K562 (cell line): ENCODE results near the gene EBI3. TPM values are rescaled to one million over a fixed set of nuclear protein-coding genes. Genes with fewer than 3 reads are reported as not detected.

Experiments
- BHLHE40 ChIP-seq: IDR thresholded peaks from 2 replicates; pipeline ENCODE4 v1.6.1; 2011; ENCODE audit warnings: low read length, improper control_type of control experiment
- BRF1 ChIP-seq: IDR thresholded peaks from 3 replicates; pipeline ENCODE4 v1.6.1; 2011; ENCODE audit warnings: borderline replicate concordance, mild to moderate bottlenecking; ENCODE audit not compliant: insufficient read length; ENCODE audit errors: extremely low read depth
- CBX3 ChIP-seq, 2 experiments: IDR thresholded peaks; 1 replicate in 1 of 2; 2 replicates in 1 of 2; pipeline ENCODE4 v1.6.1; 2012; ENCODE audit warnings: inconsistent platforms in 2 of 2, low read length in 2 of 2, borderline replicate concordance in 1 of 2, control low read depth in 1 of 2
- ELF4 ChIP-seq: fragments of 450-650 bp; formaldehyde crosslinking; IDR thresholded peaks from 2 replicates; pipeline ENCODE4 v1.4.0; 2022; ENCODE audit warnings: missing genetic modification characterization
- FIP1L1 ChIP-seq: fragments of 200-400 bp; formaldehyde crosslinking; IDR thresholded peaks from 2 replicates; pipeline ENCODE4 v1.6.1; 2018; ENCODE audit warnings: mild to moderate bottlenecking, low read depth, low read length; ENCODE audit not compliant: poor library complexity, severe bottlenecking
- FOS ChIP-seq: IDR thresholded peaks from 3 replicates; pipeline ENCODE4 v1.6.1; 2011; ENCODE audit not compliant: insufficient read length; ENCODE audit errors: extremely low read depth
- GATAD2A ChIP-seq: fragments of 450-650 bp; IDR thresholded peaks from 2 replicates; pipeline ENCODE4 v1.6.1; 2017
- HDAC1 ChIP-seq, 2 experiments: fragments of 450-650 bp; IDR thresholded peaks; 2 replicates each; pipeline ENCODE4 v1.6.1; 2016 to 2017; ENCODE audit warnings: inconsistent platforms in 1 of 2, mild to moderate bottlenecking in 1 of 2, moderate library complexity in 1 of 2
- HMG20A ChIP-seq: fragments of 450-650 bp; formaldehyde crosslinking; conservative IDR thresholded peaks from 2 replicates; pipeline ENCODE4 v1.4.0; 2020; ENCODE audit warnings: mild to moderate bottlenecking, mixed read lengths
- HMGN3 ChIP-seq: IDR thresholded peaks from 2 replicates; pipeline ENCODE4 v1.6.1; 2011; ENCODE audit warnings: borderline replicate concordance, low read depth, mild to moderate bottlenecking, mixed read lengths, low read length; ENCODE audit not compliant: insufficient read length; ENCODE audit errors: extremely low read depth
- HNRNPUL1 ChIP-seq: fragments of 200-400 bp; formaldehyde crosslinking; IDR thresholded peaks from 2 replicates; pipeline ENCODE4 v1.6.1; 2017; ENCODE audit warnings: low read length
- SNRNP70 ChIP-seq: fragments of 200-400 bp; formaldehyde crosslinking; optimal IDR thresholded peaks from 2 replicates; pipeline ENCODE3; 2017; ENCODE audit warnings: low read depth, low read length
- ZFP36 ChIP-seq: fragments of 150-350 bp; IDR thresholded peaks from 2 replicates; pipeline ENCODE4 v1.6.1; 2018; ENCODE audit warnings: low read length, low read depth; ENCODE audit not compliant: partially characterized antibody
- polyA plus RNA-seq, 8 experiments: library from polyadenylated mRNA; depleted of rRNA in 4 of 8; stranded (reverse) in 5 of 8; unstranded in 3 of 8; fragments of >200 nt; fragmentation: Nextera tagmentation in 2 of 8; fragmentation: Illumina TruSeq in 1 of 8; extraction: Ambion mirVana in 2 of 8; extraction: Trizol in 1 of 8; gene quantifications; 2 replicates each; pipeline versions ENCODE4 v1.2.1 to v1.2.3, GENCODE V29; 2011 to 2014; ENCODE audit warnings: inconsistent platforms in 1 of 8, missing spikeins in 1 of 8
- total RNA-seq, 7 experiments: library from RNA; depleted of rRNA in 6 of 7; stranded (reverse); fragments of >200 nt in 6 of 7; fragmentation: Illumina TruSeq in 2 of 7; extraction: Trizol in 2 of 7; gene quantifications; 2 replicates each; pipeline versions ENCODE4 v1.2.1 to v1.2.3, GENCODE V29; 2011 to 2021; ENCODE audit warnings: low replicate concordance in 1 of 7
- TF ChIP-seq, protein P1 (sequence below): sonication (generic); formaldehyde crosslinking; IDR thresholded peaks from 2 replicates; pipeline ENCODE4 v1.8.1; 2023; ENCODE audit warnings: mild to moderate bottlenecking, missing genetic modification reagents
- TF ChIP-seq, protein P2 (sequence below): fragments of 450-650 bp; IDR thresholded peaks from 2 replicates; pipeline ENCODE4 v1.6.1; 2016; ENCODE audit warnings: borderline replicate concordance
- TF ChIP-seq, protein P3 (sequence below): fragments of 250-450 bp; sonication (Bioruptor Pico); IDR thresholded peaks from 2 replicates; pipeline ENCODE4 v1.5.0; 2020; ENCODE audit warnings: mild to moderate bottlenecking, borderline replicate concordance
- TF ChIP-seq, protein P4 (sequence below): fragments of 450-650 bp; formaldehyde crosslinking; IDR thresholded peaks from 2 replicates; pipeline ENCODE4 v1.4.0; 2020; ENCODE audit warnings: mild to moderate bottlenecking, moderate library complexity
- TF ChIP-seq, protein P5 (sequence below): sonication (generic); formaldehyde crosslinking; IDR thresholded peaks from 2 replicates; pipeline ENCODE4 v1.8.0; 2022; ENCODE audit warnings: mild to moderate bottlenecking, missing genetic modification reagents
- TF ChIP-seq, protein P6 (sequence below): IDR thresholded peaks from 2 replicates; pipeline ENCODE4 v1.6.1; 2016; ENCODE audit warnings: missing genetic modification characterization, missing compliant biosample characterization

EBI3 gene
- total and polyA plus RNA-seq, 9 of the 15 experiments (the other 6 are each of a cell fraction or from before 2014, with no cell fraction given), result 0.08 to 0.35 (median 0.22) TPM; not detected in 6

DNA sequence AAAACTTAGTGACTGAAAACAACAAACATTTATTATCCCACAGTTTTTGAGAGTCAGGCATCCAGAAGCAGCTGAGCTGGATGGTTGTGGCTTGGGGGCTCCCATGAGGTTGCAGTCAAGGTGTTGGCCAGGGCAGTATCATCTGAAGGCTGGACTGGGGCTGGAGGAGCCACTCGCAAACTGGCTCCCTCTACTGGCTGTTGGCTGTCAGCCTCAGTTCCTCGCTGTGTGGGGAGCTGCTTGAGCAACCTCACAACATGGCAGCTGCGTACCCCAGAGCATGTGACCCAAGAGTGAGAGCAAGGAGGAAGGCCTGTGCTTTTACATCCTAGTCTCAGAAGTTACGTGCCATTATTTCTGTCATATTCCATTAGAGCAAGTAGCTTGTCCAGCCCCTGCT, 27.2 kb downstream of the EBI3 start (continued):
- TF ChIP-seq, protein P1, sequence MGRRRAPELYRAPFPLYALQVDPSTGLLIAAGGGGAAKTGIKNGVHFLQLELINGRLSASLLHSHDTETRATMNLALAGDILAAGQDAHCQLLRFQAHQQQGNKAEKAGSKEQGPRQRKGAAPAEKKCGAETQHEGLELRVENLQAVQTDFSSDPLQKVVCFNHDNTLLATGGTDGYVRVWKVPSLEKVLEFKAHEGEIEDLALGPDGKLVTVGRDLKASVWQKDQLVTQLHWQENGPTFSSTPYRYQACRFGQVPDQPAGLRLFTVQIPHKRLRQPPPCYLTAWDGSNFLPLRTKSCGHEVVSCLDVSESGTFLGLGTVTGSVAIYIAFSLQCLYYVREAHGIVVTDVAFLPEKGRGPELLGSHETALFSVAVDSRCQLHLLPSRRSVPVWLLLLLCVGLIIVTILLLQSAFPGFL (CRISPR knock-in tag), result no peak
- TF ChIP-seq, protein P2, sequence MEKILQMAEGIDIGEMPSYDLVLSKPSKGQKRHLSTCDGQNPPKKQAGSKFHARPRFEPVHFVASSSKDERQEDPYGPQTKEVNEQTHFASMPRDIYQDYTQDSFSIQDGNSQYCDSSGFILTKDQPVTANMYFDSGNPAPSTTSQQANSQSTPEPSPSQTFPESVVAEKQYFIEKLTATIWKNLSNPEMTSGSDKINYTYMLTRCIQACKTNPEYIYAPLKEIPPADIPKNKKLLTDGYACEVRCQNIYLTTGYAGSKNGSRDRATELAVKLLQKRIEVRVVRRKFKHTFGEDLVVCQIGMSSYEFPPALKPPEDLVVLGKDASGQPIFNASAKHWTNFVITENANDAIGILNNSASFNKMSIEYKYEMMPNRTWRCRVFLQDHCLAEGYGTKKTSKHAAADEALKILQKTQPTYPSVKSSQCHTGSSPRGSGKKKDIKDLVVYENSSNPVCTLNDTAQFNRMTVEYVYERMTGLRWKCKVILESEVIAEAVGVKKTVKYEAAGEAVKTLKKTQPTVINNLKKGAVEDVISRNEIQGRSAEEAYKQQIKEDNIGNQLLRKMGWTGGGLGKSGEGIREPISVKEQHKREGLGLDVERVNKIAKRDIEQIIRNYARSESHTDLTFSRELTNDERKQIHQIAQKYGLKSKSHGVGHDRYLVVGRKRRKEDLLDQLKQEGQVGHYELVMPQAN, result no peak
- TF ChIP-seq, protein P3, sequence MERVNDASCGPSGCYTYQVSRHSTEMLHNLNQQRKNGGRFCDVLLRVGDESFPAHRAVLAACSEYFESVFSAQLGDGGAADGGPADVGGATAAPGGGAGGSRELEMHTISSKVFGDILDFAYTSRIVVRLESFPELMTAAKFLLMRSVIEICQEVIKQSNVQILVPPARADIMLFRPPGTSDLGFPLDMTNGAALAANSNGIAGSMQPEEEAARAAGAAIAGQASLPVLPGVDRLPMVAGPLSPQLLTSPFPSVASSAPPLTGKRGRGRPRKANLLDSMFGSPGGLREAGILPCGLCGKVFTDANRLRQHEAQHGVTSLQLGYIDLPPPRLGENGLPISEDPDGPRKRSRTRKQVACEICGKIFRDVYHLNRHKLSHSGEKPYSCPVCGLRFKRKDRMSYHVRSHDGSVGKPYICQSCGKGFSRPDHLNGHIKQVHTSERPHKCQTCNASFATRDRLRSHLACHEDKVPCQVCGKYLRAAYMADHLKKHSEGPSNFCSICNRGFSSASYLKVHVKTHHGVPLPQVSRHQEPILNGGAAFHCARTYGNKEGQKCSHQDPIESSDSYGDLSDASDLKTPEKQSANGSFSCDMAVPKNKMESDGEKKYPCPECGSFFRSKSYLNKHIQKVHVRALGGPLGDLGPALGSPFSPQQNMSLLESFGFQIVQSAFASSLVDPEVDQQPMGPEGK (CRISPR knock-in tag), result no peak
- no peak for TF ChIP-seq BHLHE40
- peak in 1 of 2 experiments; percentile 98; a peak in 2 of 3 replicates for TF ChIP-seq CBX3 (IDR thresholded peaks at IDR 0.05; ENCODE audit: borderline replicate concordance in 1 of 2, low read length in 2 of 2)
- TF ChIP-seq, protein P4, sequence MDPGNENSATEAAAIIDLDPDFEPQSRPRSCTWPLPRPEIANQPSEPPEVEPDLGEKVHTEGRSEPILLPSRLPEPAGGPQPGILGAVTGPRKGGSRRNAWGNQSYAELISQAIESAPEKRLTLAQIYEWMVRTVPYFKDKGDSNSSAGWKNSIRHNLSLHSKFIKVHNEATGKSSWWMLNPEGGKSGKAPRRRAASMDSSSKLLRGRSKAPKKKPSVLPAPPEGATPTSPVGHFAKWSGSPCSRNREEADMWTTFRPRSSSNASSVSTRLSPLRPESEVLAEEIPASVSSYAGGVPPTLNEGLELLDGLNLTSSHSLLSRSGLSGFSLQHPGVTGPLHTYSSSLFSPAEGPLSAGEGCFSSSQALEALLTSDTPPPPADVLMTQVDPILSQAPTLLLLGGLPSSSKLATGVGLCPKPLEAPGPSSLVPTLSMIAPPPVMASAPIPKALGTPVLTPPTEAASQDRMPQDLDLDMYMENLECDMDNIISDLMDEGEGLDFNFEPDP (CRISPR knock-in tag), result no peak
- no peak for TF ChIP-seq HMG20A (CRISPR knock-in tag)
- no peak for TF ChIP-seq HMGN3
- no peak for TF ChIP-seq SNRNP70
- TF ChIP-seq, protein P5, sequence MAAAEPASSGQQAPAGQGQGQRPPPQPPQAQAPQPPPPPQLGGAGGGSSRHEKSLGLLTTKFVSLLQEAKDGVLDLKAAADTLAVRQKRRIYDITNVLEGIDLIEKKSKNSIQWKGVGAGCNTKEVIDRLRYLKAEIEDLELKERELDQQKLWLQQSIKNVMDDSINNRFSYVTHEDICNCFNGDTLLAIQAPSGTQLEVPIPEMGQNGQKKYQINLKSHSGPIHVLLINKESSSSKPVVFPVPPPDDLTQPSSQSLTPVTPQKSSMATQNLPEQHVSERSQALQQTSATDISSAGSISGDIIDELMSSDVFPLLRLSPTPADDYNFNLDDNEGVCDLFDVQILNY (CRISPR knock-in tag), result no peak
- TF ChIP-seq ZFP36, result peak; percentile 67
- no peak for TF ChIP-seq FOS
- TF ChIP-seq FIP1L1, result no peak
- no peak for TF ChIP-seq ELF4 (CRISPR knock-in tag)
- TF ChIP-seq, protein P6, sequence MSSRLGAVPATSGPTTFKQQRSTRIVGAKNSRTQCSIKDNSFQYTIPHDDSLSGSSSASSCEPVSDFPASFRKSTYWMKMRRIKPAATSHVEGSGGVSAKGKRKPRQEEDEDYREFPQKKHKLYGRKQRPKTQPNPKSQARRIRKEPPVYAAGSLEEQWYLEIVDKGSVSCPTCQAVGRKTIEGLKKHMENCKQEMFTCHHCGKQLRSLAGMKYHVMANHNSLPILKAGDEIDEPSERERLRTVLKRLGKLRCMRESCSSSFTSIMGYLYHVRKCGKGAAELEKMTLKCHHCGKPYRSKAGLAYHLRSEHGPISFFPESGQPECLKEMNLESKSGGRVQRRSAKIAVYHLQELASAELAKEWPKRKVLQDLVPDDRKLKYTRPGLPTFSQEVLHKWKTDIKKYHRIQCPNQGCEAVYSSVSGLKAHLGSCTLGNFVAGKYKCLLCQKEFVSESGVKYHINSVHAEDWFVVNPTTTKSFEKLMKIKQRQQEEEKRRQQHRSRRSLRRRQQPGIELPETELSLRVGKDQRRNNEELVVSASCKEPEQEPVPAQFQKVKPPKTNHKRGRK (tag), result no peak
- TF ChIP-seq BRF1, result no peak
- TF ChIP-seq GATAD2A, result no peak
- no peak for TF ChIP-seq HNRNPUL1
- no peak for TF ChIP-seq HDAC1 (IDR thresholded peaks at IDR 0.05)
